Kasumi-1 (cell line): ENCODE results near the gene CBFA2T3.
"Not testable (repeated sequence)": the region's sequence is repeated elsewhere in the genome, so short reads cannot be mapped to it uniquely, and the experiment has no call there.

Experiments used
- DNase-seq, 2 experiments: peaks; one replicate each; lab custom pipeline; 2025; lab: John Stamatoyannopoulos, UW

Gene CBFA2T3

GRCh38 chr16:89012622-89012995, 35.6 kb upstream of the CBFA2T3 start:
- DNase-seq: no peak

GRCh38 chr16:89011909-89012621, 35.1 kb upstream of the CBFA2T3 start:
- DNase-seq: no peak

- no peak for DNase-seq
Measured at GRCh38 chr16:89010210-89010925, 33.4 kb upstream of the CBFA2T3 start.

- DNase-seq: peak in 1 of 2 experiments; percentile 8
Measured at GRCh38 chr16:89009343-89010209, 32.6 kb upstream of the CBFA2T3 start.

DNA sequence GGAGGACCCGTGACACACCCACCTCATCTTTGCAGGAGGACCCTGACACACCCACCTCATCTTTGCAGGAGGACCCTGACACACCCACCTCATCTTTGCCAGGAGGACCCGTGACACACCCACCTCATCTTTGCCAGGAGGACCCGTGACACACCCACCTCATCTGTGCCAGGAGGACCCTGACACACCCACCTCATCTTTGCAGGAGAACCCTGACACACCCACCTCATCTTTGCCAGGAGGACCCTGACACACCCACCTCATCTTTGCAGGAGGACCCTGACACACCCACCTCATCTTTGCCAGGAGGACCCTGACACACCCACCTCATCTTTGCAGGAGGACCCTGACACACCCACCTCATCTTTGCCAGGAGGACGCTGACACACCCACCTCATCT, 31.8 kb upstream of the CBFA2T3 start:
- DNase-seq: not testable (repeated sequence)

- no peak for DNase-seq
Measured at GRCh38 chr16:89007371-89008249, 30.6 kb upstream of the CBFA2T3 start.

DNA sequence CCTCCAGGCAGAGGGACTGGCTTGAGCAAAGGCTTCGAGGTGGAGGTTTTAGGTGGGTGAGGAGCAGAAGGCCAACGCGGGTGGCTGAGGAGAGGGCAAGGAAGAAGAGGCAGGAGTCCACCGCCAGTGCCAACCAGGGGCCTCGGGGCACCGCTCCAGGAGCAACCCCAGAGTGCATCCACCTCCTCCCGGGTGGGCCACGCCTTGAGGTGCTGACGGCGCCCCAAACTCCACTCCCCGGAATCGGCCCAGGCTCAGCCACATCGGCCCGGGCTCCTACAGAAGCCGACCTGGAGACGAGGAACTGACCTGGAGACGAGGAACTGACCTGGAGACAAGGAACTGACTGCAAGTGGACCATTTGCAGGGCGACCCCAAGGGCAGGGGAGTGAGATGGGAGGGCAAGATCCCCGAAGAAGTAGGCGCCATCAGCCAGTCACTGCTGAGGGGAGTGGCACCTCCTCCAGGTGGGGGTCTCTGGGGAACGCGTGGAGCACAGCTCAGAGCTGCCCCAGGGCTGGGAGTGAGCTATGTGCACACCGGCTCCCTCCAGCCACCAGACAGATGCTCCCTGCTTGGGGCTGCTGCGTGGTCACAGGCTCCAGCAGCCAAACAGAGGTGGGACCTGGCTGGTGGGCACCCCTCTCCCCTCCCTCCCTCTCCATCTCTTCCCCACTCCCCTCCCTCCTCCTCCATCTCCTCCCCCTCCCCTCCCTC, 29.2 kb upstream of the CBFA2T3 start:
- DNase-seq: no peak

GRCh38 chr16:89005201-89006035, 28.4 kb upstream of the CBFA2T3 start:
- DNase-seq: no peak

DNA sequence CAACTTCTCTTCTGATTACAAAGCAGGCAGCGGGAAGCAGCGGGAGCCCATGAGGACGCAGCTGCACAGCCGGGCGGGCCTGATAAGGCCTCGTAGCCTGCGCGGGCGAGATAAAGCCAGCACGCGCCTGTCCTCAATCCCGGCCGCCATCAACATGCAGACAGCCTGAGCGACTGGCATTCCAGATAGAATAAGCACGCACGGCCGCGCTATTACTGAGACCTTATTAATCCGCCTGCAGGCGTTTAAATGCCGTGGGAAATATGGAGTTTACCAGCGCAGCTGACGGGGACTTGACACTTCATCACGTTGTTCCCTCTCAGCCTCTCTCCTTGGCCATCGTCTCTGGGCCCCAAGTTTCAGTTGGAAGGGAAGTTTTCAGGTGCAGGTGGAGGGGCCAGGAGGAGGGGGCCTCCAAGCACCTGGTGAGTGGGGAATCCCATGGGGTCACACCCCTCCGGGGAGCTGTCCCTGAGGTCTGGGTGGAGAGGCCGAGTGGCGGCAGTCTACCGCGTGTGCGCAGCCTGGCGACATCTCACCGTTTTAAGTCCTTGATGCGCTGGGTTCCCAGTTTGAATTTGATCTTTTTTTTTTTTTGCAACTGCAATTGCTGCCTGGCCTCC, 27.3 kb upstream of the CBFA2T3 start:
- peak; percentile 19 to 23 for DNase-seq

DNA sequence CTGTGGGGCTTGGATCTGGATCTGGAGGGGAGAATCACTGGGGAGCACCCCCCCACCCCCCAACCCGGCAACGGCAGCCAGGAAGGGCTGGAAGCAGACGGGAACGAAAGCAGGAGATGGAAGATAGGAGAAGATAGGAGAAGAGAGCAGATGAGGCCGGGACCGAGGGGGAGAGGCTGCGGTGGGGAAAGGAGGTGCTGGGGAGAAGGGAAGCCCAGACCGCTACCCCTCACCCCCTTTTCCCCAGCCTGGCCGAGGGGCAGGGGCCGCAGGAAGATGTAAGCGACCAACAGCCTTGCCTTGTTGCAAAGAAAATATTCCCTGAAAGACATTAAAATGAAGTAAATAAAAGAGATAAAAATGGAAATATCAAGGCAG, 26.8 kb upstream of the CBFA2T3 start:
- no peak for DNase-seq

DNA sequence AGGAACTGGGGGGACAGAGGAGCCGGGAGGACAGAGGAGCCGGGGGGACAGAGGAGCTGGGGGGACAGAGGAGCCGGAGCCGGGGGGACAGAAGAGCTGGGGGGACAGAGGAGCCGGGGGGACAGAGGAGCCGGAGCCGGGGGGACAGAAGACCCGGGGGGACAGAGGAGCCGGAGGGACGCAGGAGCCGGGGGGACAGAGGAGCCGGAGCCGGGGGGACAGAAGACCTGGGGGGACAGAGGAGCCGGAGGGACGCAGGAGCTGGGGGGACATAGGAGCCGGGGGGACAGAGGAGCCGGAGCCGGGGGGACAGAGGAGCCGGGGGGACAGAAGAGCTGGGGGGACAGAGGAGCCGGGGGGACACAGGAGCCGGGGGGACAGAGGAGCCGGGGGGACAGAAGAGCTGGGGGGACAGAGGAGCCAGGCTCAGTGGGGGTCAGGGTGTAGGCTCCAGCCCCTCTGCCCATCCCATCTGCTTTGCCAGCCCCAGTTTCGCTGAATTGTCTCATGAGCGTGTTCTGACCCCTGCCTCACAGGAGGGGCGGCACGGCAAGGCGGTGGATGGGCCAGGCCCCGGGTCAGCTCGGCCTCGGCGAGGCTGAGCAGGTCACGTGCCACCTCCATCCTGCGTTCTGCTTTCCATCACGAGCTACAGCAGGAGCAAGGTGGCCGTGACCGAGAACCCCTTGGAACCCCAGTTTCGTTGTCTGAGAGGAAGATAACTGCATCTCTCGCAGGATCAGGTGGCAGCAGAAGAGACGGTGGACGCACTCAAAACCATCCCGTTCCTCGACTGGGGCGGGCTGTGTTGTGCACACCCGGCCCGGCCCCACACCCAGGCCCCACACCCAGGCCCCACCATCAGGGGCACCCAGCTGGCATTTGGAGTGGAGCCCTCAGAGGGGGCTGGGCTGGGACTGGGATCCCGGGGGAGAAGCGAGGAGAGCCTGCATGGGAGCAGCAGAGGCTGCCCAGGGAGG, 26.1 kb upstream of the CBFA2T3 start:
- DNase-seq: no peak

DNA sequence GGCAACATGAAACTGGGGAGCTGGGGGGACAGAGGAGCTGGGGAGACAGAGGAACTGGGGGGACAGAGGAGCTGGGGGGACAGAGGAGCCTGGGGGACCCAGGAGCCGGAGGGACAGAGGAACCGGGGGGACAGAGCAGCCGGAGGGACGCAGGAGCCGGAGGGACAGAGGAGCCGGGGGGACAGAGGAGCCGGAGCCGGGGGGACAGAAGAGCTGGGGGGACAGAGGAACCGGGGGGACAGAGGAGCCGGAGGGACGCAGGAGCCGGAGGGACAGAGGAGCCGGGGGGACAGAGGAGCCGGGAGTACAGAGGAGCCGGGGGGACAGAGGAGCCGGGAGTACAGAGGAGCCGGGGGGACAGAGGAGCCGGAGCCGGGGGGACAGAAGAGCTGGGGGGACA, 25.1 kb upstream of the CBFA2T3 start:
- DNase-seq: not testable (repeated sequence)

DNA sequence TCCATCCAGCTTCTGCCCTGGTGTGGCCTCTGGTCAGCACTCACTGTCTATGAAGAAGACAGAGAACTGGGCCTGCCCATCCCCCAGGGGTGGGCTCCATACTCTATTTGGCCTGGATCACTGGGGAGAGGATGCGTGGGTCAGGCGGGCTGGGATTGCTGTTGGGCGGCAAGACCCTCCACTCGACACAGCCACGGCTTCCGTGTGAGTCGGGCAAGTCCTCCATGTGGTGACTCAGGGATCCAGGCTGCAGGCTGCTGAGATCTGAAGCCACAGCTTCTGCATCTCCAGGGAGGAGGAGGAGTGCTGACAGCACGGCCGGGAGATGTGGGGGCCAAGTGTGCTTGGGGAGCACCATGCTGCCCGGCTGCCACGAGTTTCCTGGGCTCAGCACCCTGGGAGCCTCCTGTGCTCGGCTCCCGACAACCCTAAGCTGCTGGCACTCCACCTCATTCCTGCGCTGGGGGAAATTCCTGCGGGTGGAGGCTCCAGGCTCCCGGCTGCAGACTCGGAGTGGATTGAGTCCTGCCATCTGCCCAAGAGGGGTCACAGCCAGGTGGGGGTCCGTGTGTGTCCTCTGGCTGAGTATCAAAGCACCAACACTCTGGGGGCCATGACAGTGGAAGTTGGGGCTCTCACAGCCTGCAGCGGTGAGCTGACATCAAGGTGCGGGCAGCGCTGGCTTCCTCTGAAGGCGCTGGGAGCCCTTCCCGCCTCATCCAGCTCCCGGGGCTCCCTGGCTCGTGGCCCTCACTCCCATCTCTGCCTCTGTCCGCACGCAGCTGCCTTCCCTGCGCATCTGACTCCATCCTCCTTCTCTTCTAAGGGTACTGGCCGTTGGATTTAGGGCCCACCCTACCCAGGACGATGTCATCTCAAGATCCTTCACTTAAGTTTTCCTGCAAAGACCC, 24.4 kb upstream of the CBFA2T3 start:
- DNase-seq: no peak

- DNase-seq: no peak
Measured at GRCh38 chr16:89000207-89000959, 23.4 kb upstream of the CBFA2T3 start.

GRCh38 chr16:88999457-89000206, 22.6 kb upstream of the CBFA2T3 start:
- no peak for DNase-seq
